Loucy (cell line): ENCODE data around the gene GRK2.

ENCODE experiments used
- H2AFZ ChIP-seq: fragments of 200-600 bp; sonication (generic); 2 replicates; pipeline ENCODE4 v1.6.0; 2016; ENCODE audit warnings: antibody characterized with exemption, mild to moderate bottlenecking, low read length, moderate library complexity
- H3F3A ChIP-seq: fragments of 200-600 bp; 2 replicates; pipeline ENCODE4 v1.6.0; 2016; ENCODE audit warnings: antibody characterized with exemption, low read depth, mild to moderate bottlenecking
- H3K27me3 ChIP-seq: fragments of 200-600 bp; sonication (generic); 2 replicates; pipeline ENCODE4 v1.6.1; 2014; ENCODE audit warnings: low read length, mild to moderate bottlenecking; ENCODE audit not compliant: insufficient read depth, poor library complexity, severe bottlenecking
- H3K36me3 ChIP-seq: fragments of 200-600 bp; sonication (generic); 2 replicates; pipeline ENCODE4 v1.6.1; 2016; ENCODE audit warnings: low read length; ENCODE audit not compliant: insufficient read depth
- H3K4me1 ChIP-seq: fragments of 200-600 bp; sonication (generic); 2 replicates; pipeline ENCODE4 v1.5.1; 2014; ENCODE audit warnings: low read length, mild to moderate bottlenecking; ENCODE audit not compliant: insufficient read depth, poor library complexity, severe bottlenecking
- H3K4me2 ChIP-seq: fragments of 200-600 bp; sonication (generic); 2 replicates; pipeline ENCODE4 v1.6.0; 2014; ENCODE audit warnings: antibody characterized with exemption, low read length, low read depth, mild to moderate bottlenecking; ENCODE audit not compliant: poor library complexity, severe bottlenecking
- H3K4me3 ChIP-seq: fragments of 200-600 bp; sonication (generic); 2 replicates; pipeline ENCODE4 v1.5.1; 2014; ENCODE audit warnings: low read length, mild to moderate bottlenecking, mixed read lengths; ENCODE audit not compliant: poor library complexity, severe bottlenecking
- H3K79me2 ChIP-seq: fragments of 200-600 bp; sonication (generic); 2 replicates; pipeline ENCODE4 v1.6.1; 2014; ENCODE audit warnings: low read length; ENCODE audit not compliant: insufficient read depth
- H3K9ac ChIP-seq: fragments of 200-600 bp; sonication (generic); 2 replicates; pipeline ENCODE4 v1.6.0; 2014; ENCODE audit warnings: mild to moderate bottlenecking, low read depth, low read length, moderate library complexity; ENCODE audit not compliant: poor library complexity, severe bottlenecking
- H3K9me2 ChIP-seq: fragments of 200-600 bp; sonication (generic); replicated peaks from 2 replicates; pipeline ENCODE4 v1.6.1; 2016; ENCODE audit warnings: low read depth, low read length, mixed read lengths
- H3K9me3 ChIP-seq: fragments of 200-600 bp; sonication (generic); 2 replicates; pipeline ENCODE4 v1.6.1; 2014; ENCODE audit warnings: mild to moderate bottlenecking, antibody characterized with exemption, low read length, low read depth; ENCODE audit not compliant: insufficient read depth
- H4K20me1 ChIP-seq: fragments of 200-600 bp; sonication (generic); 2 replicates; pipeline ENCODE4 v1.6.0; 2014; ENCODE audit warnings: antibody characterized with exemption, low read length, mild to moderate bottlenecking; ENCODE audit not compliant: insufficient read depth, poor library complexity, severe bottlenecking
- CTCF ChIP-seq: fragments of 200-600 bp; sonication (generic); conservative IDR thresholded peaks from 2 replicates; pipeline ENCODE4 v1.5.1; 2014; ENCODE audit warnings: mild to moderate bottlenecking, antibody characterized with exemption, low read length
- EZH2phosphoT487 ChIP-seq: fragments of 200-600 bp; IDR thresholded peaks from 2 replicates; pipeline ENCODE4 v1.6.1; 2018; ENCODE audit warnings: antibody characterized with exemption, mild to moderate bottlenecking, moderate library complexity, borderline replicate concordance

The GRK2 gene

GRCh38 chr11:67251841-67252240 is 14.4 kb upstream of the GRK2 start:
- no peak for TF ChIP-seq EZH2phosphoT487
- no peak for TF ChIP-seq CTCF
- Histone ChIP-seq H2AFZ (no peak overlapping the region), H3K4me2 (no peak overlapping the region), H3K4me3 (no peak overlapping the region), H3K9me3 (no peaks in the 10 kb centered on the region), H3K36me3 (peaks cover 98% of the 10 kb centered on the region), H3K4me1 (peaks cover 11% of the 10 kb centered on the region), H4K20me1 (peaks cover 28% of the 10 kb centered on the region), H3F3A (peaks cover 4% of the 10 kb centered on the region; the same call in 1 of the 2 replicates), H3K27me3 (no peaks in the 10 kb centered on the region), H3K9me2 (no peaks in the 10 kb centered on the region), H3K9ac (no peak overlapping the region), H3K79me2 (peaks cover 23% of the 10 kb centered on the region)

- Histone ChIP-seq H4K20me1 (peaks cover 23% of the 10 kb centered on the region), H3K9me3 (no peaks in the 10 kb centered on the region), H3K4me3 (no peak overlapping the region), H3K4me2 (no peak overlapping the region), H2AFZ (no peak overlapping the region), H3K36me3 (peaks cover 95% of the 10 kb centered on the region), H3K79me2 (peaks cover 20% of the 10 kb centered on the region), H3K27me3 (no peaks in the 10 kb centered on the region), H3K9ac (no peak overlapping the region), H3F3A (peaks cover 11% of the 10 kb centered on the region; the same call in 1 of the 2 replicates), H3K9me2 (no peaks in the 10 kb centered on the region), H3K4me1 (peaks cover 11% of the 10 kb centered on the region)
- TF ChIP-seq CTCF, result peak; percentile 67
- TF ChIP-seq EZH2phosphoT487, result no peak
Measured at GRCh38 chr11:67252831-67253239, 13.4 kb upstream of the GRK2 start.

GRCh38 chr11:67253872-67254624 is 12.2 kb upstream of the GRK2 start:
- H4K20me1 ChIP-seq, result peaks cover 16% of the 10 kb centered on the region
- H2AFZ ChIP-seq, result no peak overlapping the region
- H3K4me2 ChIP-seq, result no peak overlapping the region
- H3K36me3 ChIP-seq, result peaks cover 82% of the 10 kb centered on the region; the same call in 1 of the 2 replicates
- no peak overlapping the region for H3K4me3 ChIP-seq
- no peaks in the 10 kb centered on the region for H3K9me2 ChIP-seq
- H3F3A ChIP-seq, result peaks cover 14% of the 10 kb centered on the region; the same call in 1 of the 2 replicates
- TF ChIP-seq EZH2phosphoT487 (no peak), CTCF (no peak)
- H3K27me3 ChIP-seq, result no peaks in the 10 kb centered on the region
- no peaks in the 10 kb centered on the region for H3K9me3 ChIP-seq
- peaks cover 10% of the 10 kb centered on the region; the same call in 1 of the 2 replicates for H3K79me2 ChIP-seq
- peaks cover 11% of the 10 kb centered on the region for H3K4me1 ChIP-seq
- no peak overlapping the region for H3K9ac ChIP-seq
